GM20000 (cell line): ENCODE data around the gene CNOT6.
A peak's percentile ranks its signal among the peaks of the same experiment; 100 is the strongest.

Source experiments
- DNase-seq: peaks from one replicate; pipeline ENCODE4 v3.0.0; 2012; ENCODE audit warnings: low spot score
- TF ChIP-seq, protein P1 (sequence below): IDR thresholded peaks from 2 replicates; pipeline ENCODE4 v1.5.1; 2012; ENCODE audit warnings: mild to moderate bottlenecking, control low read depth; ENCODE audit errors: extremely low read depth, missing control alignments

CNOT6 gene

GRCh38 chr5:180611140-180611850, 117.1 kb downstream of the CNOT6 start:
- TF ChIP-seq, protein P1, sequence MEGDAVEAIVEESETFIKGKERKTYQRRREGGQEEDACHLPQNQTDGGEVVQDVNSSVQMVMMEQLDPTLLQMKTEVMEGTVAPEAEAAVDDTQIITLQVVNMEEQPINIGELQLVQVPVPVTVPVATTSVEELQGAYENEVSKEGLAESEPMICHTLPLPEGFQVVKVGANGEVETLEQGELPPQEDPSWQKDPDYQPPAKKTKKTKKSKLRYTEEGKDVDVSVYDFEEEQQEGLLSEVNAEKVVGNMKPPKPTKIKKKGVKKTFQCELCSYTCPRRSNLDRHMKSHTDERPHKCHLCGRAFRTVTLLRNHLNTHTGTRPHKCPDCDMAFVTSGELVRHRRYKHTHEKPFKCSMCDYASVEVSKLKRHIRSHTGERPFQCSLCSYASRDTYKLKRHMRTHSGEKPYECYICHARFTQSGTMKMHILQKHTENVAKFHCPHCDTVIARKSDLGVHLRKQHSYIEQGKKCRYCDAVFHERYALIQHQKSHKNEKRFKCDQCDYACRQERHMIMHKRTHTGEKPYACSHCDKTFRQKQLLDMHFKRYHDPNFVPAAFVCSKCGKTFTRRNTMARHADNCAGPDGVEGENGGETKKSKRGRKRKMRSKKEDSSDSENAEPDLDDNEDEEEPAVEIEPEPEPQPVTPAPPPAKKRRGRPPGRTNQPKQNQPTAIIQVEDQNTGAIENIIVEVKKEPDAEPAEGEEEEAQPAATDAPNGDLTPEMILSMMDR, result no peak
- DNase-seq, result no peak

DNA sequence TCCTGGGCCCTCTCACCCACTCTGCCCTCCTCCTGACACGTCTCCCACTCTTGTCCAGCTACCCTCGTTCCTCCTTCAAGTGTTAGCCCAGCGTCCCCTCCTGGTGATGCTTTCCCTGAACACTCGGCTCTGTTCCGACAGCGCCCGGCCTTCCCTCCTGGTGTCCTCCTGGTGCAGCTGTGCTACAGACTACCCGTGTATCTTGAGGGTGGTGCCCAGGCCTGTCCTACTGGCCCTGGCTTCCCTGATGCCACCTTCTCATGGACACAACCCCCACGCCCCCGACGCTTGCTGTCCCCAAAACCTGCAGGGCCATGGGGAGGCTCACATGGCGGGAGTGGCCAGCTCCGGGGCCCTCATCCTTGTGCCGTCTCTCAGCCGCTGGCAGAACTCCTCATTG, 118.5 kb downstream of the CNOT6 start:
- TF ChIP-seq, protein P1, result no peak
- no peak for DNase-seq

DNA sequence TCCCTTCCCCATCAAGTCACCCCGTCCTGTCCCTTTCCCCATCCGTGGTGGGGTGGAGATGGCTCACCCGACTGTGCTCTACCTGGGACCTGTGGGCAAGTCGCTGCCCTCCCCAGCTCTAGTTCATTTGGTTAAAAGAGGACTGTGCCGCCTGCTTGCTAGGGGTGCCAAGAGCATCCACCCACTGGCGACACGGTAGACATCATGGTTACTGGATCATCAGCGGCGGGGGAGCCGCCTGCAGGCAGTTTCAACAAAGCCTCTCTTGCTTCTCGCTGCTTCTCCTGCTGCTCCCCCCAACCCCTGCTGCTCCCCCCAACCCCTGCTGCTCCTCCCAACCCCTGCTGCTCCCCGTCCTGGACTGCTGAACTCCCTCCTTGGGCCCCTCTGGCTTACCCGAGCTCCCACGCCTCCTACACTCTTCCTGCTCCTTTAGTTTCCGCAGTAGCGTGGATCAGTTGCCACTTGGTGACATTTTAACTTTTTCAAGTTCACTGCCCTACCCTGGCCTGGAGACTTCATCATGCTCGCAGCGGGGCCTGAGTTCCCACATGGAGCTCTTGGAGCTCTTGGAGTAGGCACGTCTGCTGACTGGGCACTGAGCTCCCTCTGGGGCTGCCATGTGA, 119.1 kb downstream of the CNOT6 start:
- TF ChIP-seq, protein P1, result no peak
- no peak for DNase-seq

GRCh38 chr5:180613814-180614188, 119.6 kb downstream of the CNOT6 start:
- TF ChIP-seq, protein P1, result no peak
- DNase-seq, result no peak

DNA sequence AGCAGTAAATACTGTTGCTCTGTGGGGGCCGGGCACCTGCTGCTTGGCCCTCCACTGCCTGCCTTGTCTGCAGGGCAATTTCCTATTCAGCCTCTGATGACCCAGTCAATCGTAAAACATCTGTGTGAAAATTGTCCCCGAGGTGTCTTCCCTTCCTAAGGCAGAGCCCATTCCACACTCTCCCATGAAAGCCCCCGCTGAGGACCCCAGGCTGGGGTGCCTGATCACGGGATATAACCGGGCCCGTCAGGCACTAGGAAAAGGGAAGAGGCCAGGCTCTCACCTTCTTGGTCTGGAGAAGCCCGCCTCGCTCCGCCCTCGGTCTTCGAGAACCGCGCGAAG, 124.3 kb downstream of the CNOT6 start:
- no peak for DNase-seq
- TF ChIP-seq, protein P1, result no peak

GRCh38 chr5:180618829-180619562, 124.8 kb downstream of the CNOT6 start:
- peak; percentile 84 for DNase-seq

More at GRCh38 chr5:180618829-180619562, 124.8 kb downstream of the CNOT6 start:
- TF ChIP-seq, protein P1, result peak; percentile 34
